SHP77 treated with DMSO at 0.1 percent for 48 hours (cell line): Measurements from ENCODE around the gene C3orf52.
A peak's percentile ranks its signal among the peaks of the same experiment; 100 is the strongest.
"Not testable (repeated sequence)": the region's sequence is repeated elsewhere in the genome, so short reads cannot be mapped to it uniquely, and the experiment has no call there.

Experiments used
- DNase-seq: peaks from one replicate; lab custom pipeline; 2025; lab: John Stamatoyannopoulos, UW

Gene C3orf52, protein sequence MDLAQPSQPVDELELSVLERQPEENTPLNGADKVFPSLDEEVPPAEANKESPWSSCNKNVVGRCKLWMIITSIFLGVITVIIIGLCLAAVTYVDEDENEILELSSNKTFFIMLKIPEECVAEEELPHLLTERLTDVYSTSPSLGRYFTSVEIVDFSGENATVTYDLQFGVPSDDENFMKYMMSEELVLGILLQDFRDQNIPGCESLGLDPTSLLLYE

DNA sequence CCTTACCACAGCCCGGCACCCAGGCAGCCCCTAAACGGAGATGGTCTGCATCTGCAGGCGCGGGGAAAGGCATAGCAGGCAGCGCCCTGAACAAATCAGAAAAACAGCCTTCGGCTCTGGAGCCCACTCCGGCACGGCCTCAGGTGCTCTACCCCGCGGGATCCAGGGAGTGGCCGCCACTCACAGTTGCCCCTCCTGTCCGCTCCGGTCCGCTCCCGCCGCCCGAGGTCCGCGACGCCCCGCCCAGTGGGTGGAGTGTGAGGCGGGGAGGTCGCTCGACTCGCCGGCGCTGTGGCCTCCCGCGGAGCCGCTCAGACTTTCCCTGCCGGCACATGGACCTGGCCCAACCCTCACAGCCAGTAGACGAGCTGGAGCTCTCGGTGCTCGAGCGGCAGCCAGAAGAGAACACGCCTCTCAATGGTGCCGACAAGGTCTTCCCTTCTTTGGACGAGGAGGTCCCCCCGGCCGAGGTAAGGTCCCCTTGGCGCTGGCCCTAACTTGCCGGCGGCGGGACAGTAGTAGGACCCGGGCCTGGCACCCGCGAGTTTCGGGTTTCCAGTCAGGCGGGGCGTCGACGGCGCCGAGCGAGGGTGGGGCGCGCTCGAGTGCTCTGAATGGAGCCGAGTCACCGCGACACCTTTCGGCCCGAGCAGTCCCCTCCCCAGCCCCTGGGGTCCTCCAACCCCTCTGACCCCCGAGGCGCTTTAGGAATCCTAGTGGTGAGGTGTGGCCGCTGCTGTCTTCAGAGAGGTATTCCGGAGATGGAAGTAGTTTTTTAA, at the start of gene C3orf52:
C3orf52 (plus strand) TSS at position 314 of the 779 bp plus-strand sequence; CDS start at position 333, 19 bp downstream.
- peak; percentile 75 for DNase-seq

DNA sequence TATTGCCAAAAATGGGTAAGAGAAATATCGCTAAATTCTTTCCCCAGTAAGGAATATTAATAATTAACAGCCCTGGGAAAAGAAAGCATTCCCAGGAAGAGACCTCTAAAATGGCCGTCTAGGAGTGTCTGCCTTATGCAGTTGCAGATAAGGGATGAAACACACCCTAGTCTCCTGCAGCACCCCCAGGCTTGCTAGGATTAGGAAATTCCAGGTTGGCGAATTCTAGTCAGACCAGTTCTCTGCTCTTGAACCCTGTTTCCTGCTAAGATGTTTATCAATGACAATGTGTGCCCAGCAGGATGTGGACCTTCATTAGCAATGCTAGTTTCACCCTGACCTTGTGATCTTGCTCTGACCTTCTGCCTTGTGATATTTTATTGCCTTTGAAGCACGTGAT, 49.0 kb upstream of the C3orf52 start:
- DNase-seq: not testable (repeated sequence)

DNA sequence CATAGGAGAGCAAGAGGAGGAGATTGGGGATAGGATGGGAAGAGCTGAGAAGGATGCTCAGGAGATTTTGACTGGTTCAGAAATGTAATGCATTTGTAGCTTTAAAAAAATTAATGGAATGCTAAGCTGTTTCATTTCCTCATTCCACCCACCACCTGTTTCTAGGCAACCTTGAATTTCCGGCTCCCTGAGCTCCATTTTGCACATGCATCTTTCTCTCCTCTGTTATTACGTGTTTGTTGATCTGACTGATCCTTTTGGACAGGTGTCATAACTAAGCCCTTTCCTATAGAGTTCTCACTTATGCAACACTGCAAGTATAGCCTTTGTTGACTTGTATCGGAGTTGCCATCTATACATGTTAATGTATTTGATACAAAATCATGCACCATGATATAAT, 47.3 kb upstream of the C3orf52 start:
- no peak for DNase-seq

DNA sequence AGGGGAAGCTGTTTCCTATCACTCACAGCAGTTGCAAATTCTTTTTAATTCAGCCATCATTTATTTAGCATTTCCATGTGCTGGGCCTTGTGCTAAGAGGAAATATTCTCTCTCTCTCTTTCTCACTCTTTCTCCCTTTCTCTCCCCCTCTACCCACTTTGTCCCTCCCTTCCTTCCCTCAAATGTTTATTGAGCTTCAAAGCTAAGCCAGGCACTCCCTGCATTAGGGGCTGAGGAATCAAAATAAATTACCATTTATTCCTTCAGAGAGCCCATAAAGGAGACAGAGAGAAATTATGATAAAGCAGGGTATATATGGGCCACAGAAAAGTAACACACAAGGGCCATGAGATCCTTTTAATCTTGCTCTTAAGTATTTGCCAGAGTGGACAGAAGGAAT, 44.9 kb upstream of the C3orf52 start:
- no peak for DNase-seq

DNA sequence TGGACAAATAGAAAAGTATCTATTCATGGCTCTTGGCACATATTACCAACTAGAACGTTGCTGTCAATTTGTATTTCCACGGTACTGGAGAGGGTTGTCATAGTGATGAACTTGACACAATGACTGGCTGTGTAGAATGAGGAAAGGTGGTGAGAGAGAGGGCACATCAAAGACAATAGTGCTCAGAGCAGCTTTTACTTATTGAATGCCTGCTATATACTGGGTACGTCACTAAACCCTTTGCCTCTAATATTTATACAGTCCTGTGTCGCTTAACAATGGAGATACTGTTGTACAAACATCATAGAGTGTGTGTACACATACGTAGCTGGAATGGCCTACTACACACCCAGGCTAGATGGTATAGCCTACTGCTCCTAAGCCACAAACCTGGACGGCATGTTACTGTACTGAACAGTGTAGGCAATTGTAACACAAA, 43.3 kb upstream of the C3orf52 start:
- DNase-seq: peak; percentile 98

DNA sequence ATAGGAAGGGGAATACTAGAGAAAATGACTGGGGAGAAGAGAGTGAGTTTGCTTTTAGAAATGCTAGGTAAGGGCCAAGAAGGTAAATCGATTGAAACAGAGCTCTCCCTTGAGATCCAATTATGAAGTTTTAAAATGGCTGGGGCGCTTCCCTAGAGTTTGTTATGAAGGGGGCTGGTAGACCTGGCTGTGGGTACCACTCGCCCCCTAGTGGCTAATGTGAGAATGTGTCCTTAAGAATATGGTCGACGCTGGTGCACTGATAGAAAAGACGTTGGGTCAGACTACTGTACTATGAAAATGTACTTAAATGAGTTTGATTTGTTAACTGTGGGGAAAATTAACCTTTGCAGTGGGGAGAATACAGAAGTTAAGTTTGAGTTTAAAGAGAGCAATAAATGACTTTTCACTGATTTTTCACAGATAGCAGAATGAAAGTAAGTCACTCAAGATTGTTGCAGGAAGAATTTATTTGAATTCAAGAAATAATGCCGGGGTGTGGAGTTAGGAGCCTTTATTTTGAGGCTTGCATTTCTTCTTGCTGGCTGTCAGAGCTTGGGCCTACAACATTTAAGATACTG, 42.5 kb upstream of the C3orf52 start:
- peak; percentile 89 for DNase-seq

DNA sequence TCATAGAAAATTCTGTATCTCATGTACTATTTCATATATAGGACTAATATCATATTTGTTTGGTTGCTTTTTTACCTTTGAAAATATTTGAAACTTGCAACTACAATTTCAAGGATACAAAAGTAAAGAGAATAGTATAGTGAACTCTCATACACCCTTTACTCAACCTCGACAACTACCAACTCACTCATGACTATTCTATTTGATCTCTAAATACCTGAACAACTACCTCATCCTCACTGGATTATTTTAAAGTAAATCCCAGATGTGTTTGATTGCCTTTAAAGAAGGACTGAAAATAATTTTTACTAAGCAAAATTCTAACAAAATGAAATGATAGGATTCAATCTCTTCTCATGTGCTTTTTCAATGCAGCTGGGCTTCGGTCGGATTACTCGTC, 39.6 kb upstream of the C3orf52 start:
- no peak for DNase-seq

DNA sequence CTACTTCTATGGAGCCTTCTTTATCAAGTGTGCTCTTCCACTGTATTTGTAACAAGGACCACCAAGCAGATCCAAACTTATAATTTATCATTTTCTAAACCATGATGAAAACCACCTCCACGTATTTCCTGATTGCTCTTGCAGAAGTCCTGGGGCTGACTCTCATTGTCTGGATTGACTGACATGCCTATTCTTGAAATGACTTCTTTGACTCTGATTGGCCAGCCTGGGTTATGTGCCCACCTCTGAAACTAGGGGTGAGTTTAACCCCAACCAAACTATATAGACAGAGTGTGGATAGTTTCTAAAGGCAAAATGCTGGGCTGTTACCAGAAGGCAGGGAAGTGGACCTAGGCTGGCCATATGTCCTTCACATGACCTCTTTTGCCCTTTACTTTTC, 38.9 kb upstream of the C3orf52 start:
- no peak for DNase-seq

DNA sequence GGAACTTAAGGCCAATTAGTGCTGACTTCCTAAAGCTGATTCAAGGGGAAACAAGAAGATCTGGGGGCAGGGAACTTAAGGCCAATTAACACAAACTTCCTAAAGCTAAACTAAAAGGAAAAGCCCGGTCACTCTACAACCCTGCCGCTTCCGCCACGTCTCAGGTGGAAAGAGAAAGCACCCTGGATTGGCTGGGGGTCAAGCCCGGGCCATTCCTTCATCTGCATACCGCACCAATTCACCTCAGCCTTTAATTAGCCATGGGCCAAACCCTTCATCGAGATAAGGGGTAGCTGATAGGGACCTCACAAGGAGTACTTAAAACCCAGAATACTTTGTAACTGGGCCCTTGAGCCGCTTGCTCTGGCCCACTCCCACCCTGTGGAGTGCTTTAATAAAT, 37.3 kb upstream of the C3orf52 start:
- DNase-seq: no peak

DNA sequence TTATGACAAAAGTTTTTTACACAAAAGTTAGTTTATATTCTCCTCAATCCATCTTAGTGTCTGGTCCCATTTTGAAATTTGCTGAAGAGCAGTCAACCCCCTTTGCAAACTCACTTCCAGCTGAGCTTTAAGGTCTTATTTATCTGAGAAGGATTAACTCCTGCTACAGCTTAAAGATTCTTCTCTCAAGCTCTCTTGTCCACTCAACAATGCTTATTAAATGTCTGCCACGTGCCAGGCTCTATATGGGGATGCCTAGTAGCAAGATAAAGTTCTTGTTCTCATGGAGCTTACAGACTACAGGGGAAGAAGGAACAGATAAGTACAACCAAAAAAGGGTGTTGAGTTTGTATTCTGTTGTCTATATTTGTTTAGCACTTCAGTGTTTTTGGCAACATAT, 33.0 kb upstream of the C3orf52 start:
- no peak for DNase-seq

DNA sequence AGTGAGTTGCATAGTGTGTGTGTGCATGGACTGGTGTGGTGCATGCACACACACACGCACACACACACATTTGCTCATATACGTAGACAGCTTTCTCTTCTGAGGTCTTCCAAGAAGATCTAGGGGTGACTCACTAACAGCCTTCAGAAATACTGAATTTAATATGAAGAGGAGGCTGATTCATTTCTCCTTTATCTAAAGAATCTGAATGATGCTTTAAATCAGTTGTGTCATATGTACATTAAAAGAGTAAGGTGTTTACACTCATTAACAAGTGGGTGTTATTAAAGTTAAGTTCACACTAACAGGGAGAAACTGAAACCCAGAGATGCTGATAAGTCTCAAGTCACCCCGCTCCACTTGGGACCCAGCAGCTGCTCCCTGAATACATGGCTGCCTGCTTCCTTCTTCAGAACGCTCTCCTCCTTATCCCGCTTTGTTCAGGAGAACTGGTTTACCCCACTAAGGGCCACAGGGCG, 29.7 kb upstream of the C3orf52 start:
- DNase-seq: no peak

DNA sequence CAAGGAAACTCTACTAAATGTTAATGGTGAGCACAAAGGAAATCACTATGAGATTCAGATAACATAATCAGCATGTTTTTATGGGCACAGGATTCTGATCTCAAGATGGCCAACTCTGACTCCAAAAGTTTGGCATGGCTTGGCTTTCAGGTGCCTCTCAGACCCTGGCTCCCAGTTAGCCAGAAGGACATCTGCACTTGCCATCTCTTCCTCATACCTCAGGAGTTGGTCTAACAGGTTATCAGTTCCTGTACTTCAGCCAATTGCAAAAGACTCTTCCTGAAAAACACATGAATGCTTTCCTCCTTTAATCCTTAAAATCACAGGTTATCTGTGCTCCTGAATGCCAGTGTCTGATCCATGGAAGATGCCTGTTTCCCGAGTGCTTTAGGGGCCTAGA, 26.7 kb upstream of the C3orf52 start:
- no peak for DNase-seq

DNA sequence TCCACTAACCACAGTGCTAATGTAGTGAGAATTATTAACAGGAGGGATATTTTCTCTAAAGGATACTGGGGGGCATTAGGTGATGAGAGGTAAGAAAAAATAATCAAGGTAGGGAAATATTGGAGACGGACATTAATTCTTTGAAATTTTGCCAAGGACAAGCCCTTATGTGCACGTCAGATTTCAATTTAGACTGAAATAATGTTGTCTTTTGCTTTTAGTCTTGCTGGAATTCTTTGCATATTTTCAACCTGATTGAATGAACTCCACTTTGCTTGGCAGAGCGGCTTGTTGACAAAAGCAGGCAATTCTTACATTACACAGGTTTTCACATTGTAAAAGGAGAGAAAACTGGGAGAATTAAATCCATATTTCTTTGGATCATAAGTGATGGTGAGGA, 25.0 kb upstream of the C3orf52 start:
- no peak for DNase-seq

DNA sequence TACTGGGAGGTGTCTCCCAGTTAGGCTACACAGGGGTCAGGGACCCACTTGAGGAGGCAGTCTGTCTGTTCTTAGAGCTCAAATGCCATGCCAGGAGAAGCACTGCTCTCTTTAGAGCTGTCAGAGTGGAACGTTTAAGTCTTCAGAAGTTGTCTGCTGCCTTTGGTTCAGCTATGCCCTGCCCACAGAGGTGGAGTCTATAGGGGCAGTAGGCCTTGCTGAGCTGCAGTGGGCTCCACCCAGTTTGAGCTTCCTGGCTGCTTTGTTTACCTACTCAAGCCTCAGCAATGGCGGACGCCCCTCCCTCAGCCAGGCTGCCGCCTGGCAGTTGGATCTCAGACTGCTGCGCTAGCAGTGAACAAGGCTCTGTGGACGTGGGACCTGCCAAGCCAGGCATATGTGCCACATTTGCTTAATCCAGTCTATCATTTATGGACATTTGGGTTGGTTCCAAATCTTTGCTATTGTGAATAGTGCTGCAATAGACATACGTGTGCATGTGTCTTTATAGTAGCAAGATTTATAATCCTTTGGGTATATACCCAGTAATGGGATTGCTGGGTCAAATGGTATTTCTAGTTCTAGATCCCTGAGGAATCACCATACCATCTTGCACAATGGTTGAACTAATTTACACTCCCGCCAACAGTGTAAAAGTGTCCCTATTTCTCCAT, 13.7 kb upstream of the C3orf52 start:
- DNase-seq: not testable (repeated sequence)

DNA sequence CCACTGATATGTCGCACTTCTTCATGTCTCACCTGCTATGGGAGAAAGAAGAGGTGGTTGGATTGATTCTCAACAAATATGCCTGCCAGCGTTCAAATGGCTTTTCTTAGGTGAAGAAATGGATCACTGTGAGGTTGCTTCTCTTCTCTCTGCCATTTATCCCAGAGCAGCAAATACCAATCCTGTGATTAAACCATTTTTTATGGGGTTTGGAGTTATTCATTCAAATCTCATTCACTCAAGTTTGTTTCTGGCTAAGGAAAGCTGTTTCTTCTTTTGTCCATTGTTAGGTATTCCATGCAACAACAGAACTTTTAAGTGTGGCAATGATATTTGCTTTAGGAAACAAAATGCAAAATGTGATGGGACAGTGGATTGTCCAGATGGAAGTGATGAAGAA, 12.2 kb upstream of the C3orf52 start:
- no peak for DNase-seq

DNA sequence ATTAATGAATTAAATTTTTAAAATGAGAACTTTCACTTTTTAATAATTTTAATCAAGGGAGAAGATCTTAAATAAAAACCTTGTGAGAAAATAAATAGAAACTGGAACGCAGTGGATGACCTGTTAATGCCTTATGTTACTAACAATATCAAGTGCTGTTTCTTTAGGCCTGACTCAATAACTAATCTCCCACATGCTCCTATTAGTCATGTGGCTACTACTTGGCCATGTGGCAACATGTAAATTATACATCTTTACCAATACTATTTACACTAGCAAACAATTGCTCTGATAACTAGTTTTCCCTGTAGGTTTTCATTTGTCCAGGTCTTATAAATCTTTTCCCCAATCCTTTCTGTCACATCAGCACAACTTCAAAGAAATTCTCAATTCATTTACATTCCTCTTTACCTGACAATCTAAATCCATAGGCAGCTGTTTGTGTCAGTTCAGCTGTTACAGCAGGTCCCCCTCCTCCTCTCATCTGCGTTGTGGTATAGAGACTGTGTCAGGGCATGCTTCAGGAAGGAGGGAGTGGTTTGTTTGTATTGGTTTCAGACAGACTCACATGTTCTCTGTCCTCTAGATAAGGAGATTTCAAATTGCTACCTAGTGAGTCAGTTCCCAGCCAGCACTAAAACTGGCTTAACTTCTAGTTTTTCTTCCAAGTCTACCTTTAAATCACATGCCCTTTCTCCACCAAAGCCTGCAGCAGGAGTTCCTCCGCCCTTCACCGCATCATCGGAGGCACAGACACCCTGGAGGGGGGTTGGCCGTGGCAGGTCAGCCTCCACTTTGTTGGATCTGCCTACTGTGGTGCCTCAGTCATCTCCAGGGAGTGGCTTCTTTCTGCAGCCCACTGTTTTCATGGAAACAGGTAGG, 11.3 kb upstream of the C3orf52 start:
- peak; percentile 70 for DNase-seq

DNA sequence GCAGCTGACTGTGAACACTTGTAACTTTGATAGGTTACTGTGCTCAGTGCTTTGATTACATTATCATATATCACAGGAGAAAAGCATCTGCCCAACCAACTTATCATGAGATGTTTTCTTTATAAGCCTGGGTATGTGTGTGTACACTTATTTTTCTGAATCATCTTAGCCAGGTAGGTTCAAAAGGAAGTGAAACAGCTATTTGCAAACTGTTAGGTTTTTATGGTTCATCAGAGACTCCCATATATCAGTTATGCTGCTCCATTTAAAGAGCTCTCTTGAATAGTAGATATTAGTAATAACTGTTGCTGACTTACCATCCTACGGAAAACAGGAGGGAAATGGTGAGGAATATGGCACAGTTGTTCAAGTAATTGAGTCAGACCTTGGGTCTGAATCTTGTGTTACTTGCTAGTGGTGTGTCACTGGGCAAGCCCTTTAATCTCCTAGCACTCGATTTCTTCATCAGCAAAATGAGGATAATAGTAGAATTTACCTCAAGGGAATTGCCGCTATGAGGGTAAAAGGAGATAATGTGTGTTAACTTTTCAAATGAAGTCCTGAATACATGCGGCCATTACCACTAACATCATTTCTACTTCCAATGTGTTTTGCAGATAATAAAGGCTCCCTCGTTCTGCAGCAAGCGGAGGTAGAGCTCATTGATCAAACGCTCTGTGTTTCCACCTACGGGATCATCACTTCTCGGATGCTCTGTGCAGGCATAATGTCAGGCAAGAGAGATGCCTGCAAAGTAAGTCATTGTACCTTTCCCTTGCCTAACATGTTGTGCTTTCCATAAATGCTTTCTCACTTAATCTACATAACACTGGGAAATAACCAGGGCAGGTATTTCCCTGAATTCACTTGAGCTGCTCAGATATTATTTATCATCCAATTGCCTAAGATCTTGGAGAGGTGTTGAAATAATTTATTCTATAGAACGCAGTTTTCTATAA, 7.8 kb upstream of the C3orf52 start:
- no peak for DNase-seq

DNA sequence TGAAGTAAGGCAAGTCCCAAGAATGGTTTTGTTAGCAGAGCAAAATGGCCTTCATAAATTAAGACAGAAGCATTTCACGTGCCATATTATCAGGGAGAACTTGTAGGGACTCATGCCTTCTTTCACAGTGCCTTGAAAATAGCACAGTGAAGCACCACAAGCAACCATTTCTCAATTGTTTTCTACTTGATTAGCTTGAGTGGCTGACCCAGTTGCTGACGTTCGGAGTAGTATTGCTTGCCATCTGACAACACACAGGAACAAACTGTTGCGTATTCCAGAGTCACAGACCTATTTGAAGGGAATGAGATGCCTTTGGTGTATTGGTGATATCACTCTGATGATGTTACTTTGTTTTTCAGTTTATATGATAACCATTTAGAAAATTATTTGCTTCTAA, 3.0 kb upstream of the C3orf52 start:
- DNase-seq: no peak

DNA sequence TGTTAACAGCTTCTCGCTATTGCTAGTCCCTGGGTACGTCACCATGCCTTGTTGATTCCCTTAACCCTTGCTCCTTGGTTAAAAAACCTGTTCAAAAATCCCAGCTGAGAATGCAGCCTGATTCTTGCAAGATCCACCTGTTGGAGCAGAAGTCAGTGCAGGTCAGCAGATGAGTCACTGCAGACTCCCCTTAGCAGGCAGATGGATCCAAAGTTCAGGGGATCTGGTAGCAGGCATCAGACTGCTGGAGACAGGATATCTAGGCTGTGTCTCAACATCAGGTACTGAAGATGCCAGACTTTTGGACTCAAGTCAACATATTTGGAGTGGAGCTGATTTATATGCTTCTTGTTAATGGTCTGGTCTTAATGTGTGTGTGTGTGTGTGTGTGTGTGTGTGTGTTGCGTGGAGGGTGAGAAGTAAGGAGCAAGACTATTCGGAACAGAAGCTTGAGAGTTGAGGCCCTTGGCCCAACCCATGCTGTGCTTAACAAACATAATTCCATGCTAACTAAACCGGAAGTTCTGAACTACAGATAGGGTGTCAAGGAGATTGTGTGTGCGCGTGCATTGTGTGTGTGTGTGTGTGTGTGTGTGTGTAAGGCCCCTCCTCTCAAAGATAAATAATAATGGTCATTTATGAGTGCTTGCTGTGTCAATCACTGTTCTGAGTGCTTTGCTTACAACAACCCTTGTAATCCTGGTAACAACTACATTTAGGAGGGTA, 1.0 kb upstream of the C3orf52 start:
- peak; percentile 29 for DNase-seq

DNA sequence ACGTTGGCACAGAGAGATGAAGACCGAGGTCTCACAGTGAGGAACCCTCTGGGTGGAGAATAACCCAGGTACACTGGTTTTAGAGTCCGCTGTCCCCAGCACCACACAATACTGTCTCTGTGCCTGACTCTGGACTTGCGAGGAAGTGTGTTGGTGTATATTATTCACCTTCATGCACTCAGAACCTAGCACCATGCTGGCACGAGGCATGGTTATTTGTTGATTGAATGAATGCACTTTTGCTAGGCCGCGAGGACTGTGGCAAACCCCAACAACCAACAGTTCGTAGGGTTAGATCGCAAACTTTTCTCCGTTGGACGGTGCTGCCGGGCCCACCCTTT, 484 bp upstream of the C3orf52 start:
- DNase-seq: no peak
